ENCODE data around the gene APOBEC4. TPM values are rescaled to one million over a fixed set of nuclear protein-coding genes. Genes with fewer than 3 reads are reported as not detected.

The APOBEC4 gene
- total and polyA plus RNA-seq, 2 experiments from 2014 or later, result not detected

DNA sequence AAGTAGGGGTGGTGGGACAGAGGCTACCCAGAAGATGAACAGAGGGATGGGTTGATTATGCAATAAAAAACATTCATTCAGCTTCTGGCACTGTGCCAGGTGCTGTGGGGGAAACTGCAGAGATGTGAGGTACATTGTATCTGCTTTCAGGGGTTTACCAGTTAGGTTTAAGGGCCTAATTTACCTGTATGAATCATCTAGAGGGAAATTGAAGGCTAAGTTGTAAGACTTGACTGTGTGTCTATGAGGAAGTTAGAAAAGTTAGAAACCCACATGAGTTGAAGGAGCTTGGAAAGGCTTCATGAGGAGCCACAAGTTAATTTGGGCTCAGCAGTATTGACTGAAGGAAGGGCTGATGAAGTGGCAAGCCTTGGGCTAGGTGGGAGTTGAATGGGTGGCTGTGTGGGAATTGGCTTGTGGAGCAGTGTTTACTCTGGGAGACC is 36.7 kb upstream of the APOBEC4 start:
- H3K4me1 ChIP-seq (ENCODE audit: insufficient read depth), result no peaks in the 10 kb centered on the region; the same call in 1 of the 2 replicates
- H3K9ac ChIP-seq, result no peak overlapping the region
- no peaks in the 10 kb centered on the region for H3K27me3 ChIP-seq (replicated peaks; ENCODE audit: insufficient read depth)
- H3K9me2 ChIP-seq (ENCODE audit: insufficient read depth), result no peaks in the 10 kb centered on the region
- H3K4me2 ChIP-seq (ENCODE audit: unreplicated experiment), result no peak overlapping the region
- no peaks in the 10 kb centered on the region for H3K36me3 ChIP-seq (ENCODE audit: low read depth)
- H3F3A ChIP-seq (ENCODE audit: insufficient read depth), result no peaks in the 10 kb centered on the region
- no peak overlapping the region for H2AFZ ChIP-seq
- no peak for DNase-seq
- no peaks in the 10 kb centered on the region for H3K79me2 ChIP-seq (ENCODE audit: insufficient read depth)
- in situ Hi-C loops (cut with MboI), result no loop called here
- H3K27ac ChIP-seq, result no peak overlapping the region
- no peak overlapping the region for H3K4me3 ChIP-seq
- no peaks in the 10 kb centered on the region for H4K20me1 ChIP-seq (ENCODE audit: insufficient read depth)
- TF ChIP-seq EZH2phosphoT487 (IDR thresholded peaks at IDR 0.05; ENCODE audit: insufficient read depth, low read depth), result no peak
- no peak for TF ChIP-seq EZH2 (IDR thresholded peaks at IDR 0.05; ENCODE audit: insufficient read depth, poor library complexity, severe bottlenecking)
- no peaks in the 10 kb centered on the region for H3K9me3 ChIP-seq (ENCODE audit: low read depth)

GRCh38 chr1:183688341-183689060 is 35.4 kb upstream of the APOBEC4 start:
- Histone ChIP-seq H3K4me1 (ENCODE audit: insufficient read depth) (no peaks in the 10 kb centered on the region; the same call in 1 of the 2 replicates), H3K79me2 (ENCODE audit: insufficient read depth) (no peaks in the 10 kb centered on the region), H3K9me2 (ENCODE audit: insufficient read depth) (no peaks in the 10 kb centered on the region), H2AFZ (no peak overlapping the region), H3K9me3 (ENCODE audit: low read depth) (no peaks in the 10 kb centered on the region), H3K27ac (no peak overlapping the region), H3K4me3 (no peak overlapping the region), H3K36me3 (ENCODE audit: low read depth) (no peaks in the 10 kb centered on the region), H3F3A (ENCODE audit: insufficient read depth) (no peaks in the 10 kb centered on the region), H3K27me3 (replicated peaks; ENCODE audit: insufficient read depth) (no peaks in the 10 kb centered on the region), H4K20me1 (ENCODE audit: insufficient read depth) (no peaks in the 10 kb centered on the region), H3K9ac (no peak overlapping the region), H3K4me2 (ENCODE audit: unreplicated experiment) (no peak overlapping the region)
- WGBS, 2 experiments (ENCODE audit: low coverage in 1 of 2, low lambda C conversion rate in 2 of 2, missing lambda C conversion rate in 2 of 2), result 80 to 85% methylated on average over 2 of the region's 2 CpGs
- in situ Hi-C loops (cut with MboI), result no loop called here
- TF ChIP-seq EZH2phosphoT487 (IDR thresholded peaks at IDR 0.05; ENCODE audit: insufficient read depth, low read depth) (no peak), EZH2 (IDR thresholded peaks at IDR 0.05; ENCODE audit: insufficient read depth, poor library complexity, severe bottlenecking) (no peak)
- no peak for DNase-seq

DNA sequence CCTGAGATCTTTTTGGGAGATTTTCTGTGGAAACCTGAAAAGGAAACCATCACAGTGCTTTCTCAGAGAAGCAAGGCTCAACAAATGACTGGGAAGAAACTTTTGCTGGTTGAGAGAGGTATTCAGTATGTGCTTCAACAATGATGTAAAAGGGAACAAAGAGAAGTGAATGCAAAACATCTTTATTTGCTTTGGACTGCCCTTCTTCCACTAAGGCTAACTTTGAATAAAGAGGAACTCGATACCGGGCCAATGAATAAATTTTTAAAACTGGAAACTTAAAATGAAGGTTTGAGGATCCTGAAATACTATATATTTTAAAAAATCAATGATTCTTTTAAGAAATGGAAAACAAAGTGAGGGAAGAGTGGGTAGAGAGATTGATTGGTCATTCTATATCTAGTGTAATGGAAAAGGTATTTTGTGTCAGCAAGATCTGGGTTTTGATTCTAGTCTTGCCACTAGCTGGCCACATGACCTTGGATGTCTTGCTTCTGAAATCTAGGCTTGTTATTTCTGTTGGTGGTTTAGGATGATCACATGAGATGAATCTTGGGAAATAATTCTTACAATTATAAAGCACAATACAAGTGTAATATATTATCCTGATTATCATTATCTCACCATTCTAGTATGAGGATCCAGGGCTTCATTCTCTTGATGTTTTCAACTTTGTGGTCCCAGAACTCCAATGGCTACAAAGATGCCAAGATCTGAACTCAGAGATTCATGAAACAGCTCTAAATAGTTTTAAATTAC is 34.6 kb upstream of the APOBEC4 start:
- in situ Hi-C loops (cut with MboI), result no loop called here
- WGBS, 2 experiments (ENCODE audit: low coverage in 1 of 2, low lambda C conversion rate in 2 of 2, missing lambda C conversion rate in 2 of 2), result 84 to 90% methylated on average over 2 of the region's 2 CpGs

GRCh38 chr1:183686229-183686628 is 33.1 kb upstream of the APOBEC4 start:
- H3K9me2 ChIP-seq (ENCODE audit: insufficient read depth), result no peaks in the 10 kb centered on the region
- TF ChIP-seq EZH2phosphoT487 (IDR thresholded peaks at IDR 0.05; ENCODE audit: insufficient read depth, low read depth) (no peak), EZH2 (IDR thresholded peaks at IDR 0.05; ENCODE audit: insufficient read depth, poor library complexity, severe bottlenecking) (no peak)
- no peak overlapping the region for H3K4me2 ChIP-seq (ENCODE audit: unreplicated experiment)
- no peak overlapping the region for H2AFZ ChIP-seq
- no peaks in the 10 kb centered on the region for H4K20me1 ChIP-seq (ENCODE audit: insufficient read depth)
- DNase-seq, result no peak
- H3F3A ChIP-seq (ENCODE audit: insufficient read depth), result no peaks in the 10 kb centered on the region
- H3K4me3 ChIP-seq, result no peak overlapping the region
- no peak overlapping the region for H3K9ac ChIP-seq
- no peaks in the 10 kb centered on the region for H3K36me3 ChIP-seq (ENCODE audit: low read depth)
- no peak overlapping the region for H3K27ac ChIP-seq
- no peaks in the 10 kb centered on the region; the same call in 1 of the 2 replicates for H3K4me1 ChIP-seq (ENCODE audit: insufficient read depth)
- H3K9me3 ChIP-seq (ENCODE audit: low read depth), result no peaks in the 10 kb centered on the region
- in situ Hi-C loops (cut with MboI), result no loop called here
- no peaks in the 10 kb centered on the region for H3K27me3 ChIP-seq (replicated peaks; ENCODE audit: insufficient read depth)
- peaks cover 12% of the 10 kb centered on the region; the same call in 1 of the 2 replicates for H3K79me2 ChIP-seq (ENCODE audit: insufficient read depth)

More for the DNA sequence above, 34.6 kb upstream of the APOBEC4 start:
- Histone ChIP-seq H3K4me2 (ENCODE audit: unreplicated experiment) (no peak overlapping the region), H2AFZ (no peak overlapping the region), H3K27ac (no peak overlapping the region), H3K36me3 (ENCODE audit: low read depth) (no peaks in the 10 kb centered on the region), H4K20me1 (ENCODE audit: insufficient read depth) (no peaks in the 10 kb centered on the region), H3K4me1 (ENCODE audit: insufficient read depth) (no peaks in the 10 kb centered on the region; the same call in 1 of the 2 replicates), H3K9me3 (ENCODE audit: low read depth) (no peaks in the 10 kb centered on the region), H3F3A (ENCODE audit: insufficient read depth) (no peaks in the 10 kb centered on the region), H3K79me2 (ENCODE audit: insufficient read depth) (peaks cover 3% of the 10 kb centered on the region; the same call in 1 of the 2 replicates), H3K4me3 (no peak overlapping the region), H3K9ac (no peak overlapping the region), H3K27me3 (replicated peaks; ENCODE audit: insufficient read depth) (no peaks in the 10 kb centered on the region), H3K9me2 (ENCODE audit: insufficient read depth) (no peaks in the 10 kb centered on the region)
- DNase-seq, result no peak
- no peak for TF ChIP-seq EZH2phosphoT487 (IDR thresholded peaks at IDR 0.05; ENCODE audit: insufficient read depth, low read depth)
- TF ChIP-seq EZH2 (IDR thresholded peaks at IDR 0.05; ENCODE audit: insufficient read depth, poor library complexity, severe bottlenecking), result no peak
